Activated CD8-positive, alpha-beta memory T cell treated with anti-CD3 and anti-CD28 coated beads, Interleukin-2, amount 10 ng/mL, durations not matched to agents 7 days and 5 days (primary cell): ENCODE results near the gene PGAM2. TPM values are rescaled to one million over a fixed set of nuclear protein-coding genes. Genes with fewer than 3 reads are reported as not detected.

Experiments used
- ATAC-seq: fragments of 150-1000 bp; cut with Tn5 transposase; one replicate; pipeline ENCODE4 v1.10.0; 2021; ENCODE audit warnings: moderate library complexity
- CTCF ChIA-PET: fragments of 350-600 bp; sonication (Branson Sonifier 250); formaldehyde crosslinking; loops from one replicate; lab custom pipeline; 2021; ENCODE audit warnings: antibody characterized with exemption; lab: Charles Lee
- DNase-seq: peaks from one replicate; pipeline ENCODE4 v3.0.0-alpha.2; 2020
- H3K27ac Mint-ChIP-seq: one replicate; pipeline ENCODE4 v1.8.0; 2021; ENCODE audit warnings: mild to moderate bottlenecking, mixed read lengths
- H3K27me3 Mint-ChIP-seq: one replicate; pipeline ENCODE4 v1.8.0; 2021; ENCODE audit warnings: mixed read lengths
- H3K36me3 Mint-ChIP-seq: one replicate; pipeline ENCODE4 v1.8.0; 2021; ENCODE audit warnings: mild to moderate bottlenecking, mixed read lengths
- H3K4me1 Mint-ChIP-seq: one replicate; pipeline ENCODE4 v1.8.0; 2021; ENCODE audit warnings: mixed read lengths
- H3K4me3 Mint-ChIP-seq: one replicate; pipeline ENCODE4 v1.8.0; 2021; ENCODE audit warnings: mild to moderate bottlenecking, moderate library complexity, mixed read lengths
- H3K9me3 Mint-ChIP-seq: one replicate; pipeline ENCODE4 v1.8.0; 2022; ENCODE audit warnings: low read depth, mixed read lengths
- total RNA-seq, 2 experiments: library from RNA; stranded (reverse); gene quantifications; one replicate each; pipeline ENCODE4 v1.2.3, GENCODE V29; 2021

Gene PGAM2
- under 1 TPM in 1 of 2 experiments, not detected in 1; 0.58 TPM for total RNA-seq

DNA sequence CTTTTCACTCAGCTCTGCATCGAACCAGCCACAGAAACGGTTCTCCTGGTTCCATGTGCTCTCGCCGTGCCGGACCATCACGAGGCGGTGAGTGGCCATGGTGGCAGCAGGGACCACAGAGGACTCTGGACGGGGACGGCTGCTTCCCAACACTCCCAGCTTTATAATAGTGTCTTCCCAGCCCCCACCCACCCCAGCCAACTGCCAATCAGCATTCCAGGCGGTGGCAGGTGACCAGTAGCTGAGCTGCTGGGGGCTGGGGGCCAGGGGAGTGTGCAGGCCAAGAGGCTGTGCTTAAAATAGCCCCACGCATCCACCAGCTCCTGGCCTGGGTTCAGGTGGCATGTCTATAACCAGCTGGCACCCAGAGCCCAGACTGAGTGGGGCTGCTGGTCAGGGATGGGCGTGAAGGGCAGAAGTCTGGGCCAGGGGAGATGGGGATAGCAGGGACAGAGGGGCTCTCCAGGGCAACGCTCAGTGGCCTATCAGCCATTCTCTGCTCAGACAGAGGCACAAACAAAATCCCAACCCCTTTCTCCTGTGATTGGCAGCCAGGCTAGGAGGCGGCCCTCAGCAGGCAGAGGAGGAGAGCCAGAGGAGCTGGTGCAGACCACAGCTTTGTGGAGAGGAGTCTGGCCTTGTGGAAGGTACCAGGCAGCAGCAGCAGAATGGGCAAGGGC, at the start of gene PGAM2:
PGAM2 (minus strand) TSS at position 137 of the 680 bp plus-strand sequence; CDS start at position 99, 38 bp downstream.
- Mint-ChIP-seq H3K27me3 (no peaks in the 10 kb centered on the region), H3K9me3 (no peaks in the 10 kb centered on the region), H3K4me3 (no peak within 1 kb of the TSS), H3K27ac (no peak within 1 kb of the TSS), H3K36me3 (peaks cover 4% of the 10 kb centered on the region), H3K4me1 (peaks cover 10% of the 10 kb centered on the region)
- ATAC-seq (peak; percentile 26), DNase-seq (no peak)
- CTCF ChIA-PET = interaction anchor here (1.4 kb wide), 1 partner anchor 130 kb away, joined by 4 read pairs; no protein-coding TSS in a partner anchor

DNA sequence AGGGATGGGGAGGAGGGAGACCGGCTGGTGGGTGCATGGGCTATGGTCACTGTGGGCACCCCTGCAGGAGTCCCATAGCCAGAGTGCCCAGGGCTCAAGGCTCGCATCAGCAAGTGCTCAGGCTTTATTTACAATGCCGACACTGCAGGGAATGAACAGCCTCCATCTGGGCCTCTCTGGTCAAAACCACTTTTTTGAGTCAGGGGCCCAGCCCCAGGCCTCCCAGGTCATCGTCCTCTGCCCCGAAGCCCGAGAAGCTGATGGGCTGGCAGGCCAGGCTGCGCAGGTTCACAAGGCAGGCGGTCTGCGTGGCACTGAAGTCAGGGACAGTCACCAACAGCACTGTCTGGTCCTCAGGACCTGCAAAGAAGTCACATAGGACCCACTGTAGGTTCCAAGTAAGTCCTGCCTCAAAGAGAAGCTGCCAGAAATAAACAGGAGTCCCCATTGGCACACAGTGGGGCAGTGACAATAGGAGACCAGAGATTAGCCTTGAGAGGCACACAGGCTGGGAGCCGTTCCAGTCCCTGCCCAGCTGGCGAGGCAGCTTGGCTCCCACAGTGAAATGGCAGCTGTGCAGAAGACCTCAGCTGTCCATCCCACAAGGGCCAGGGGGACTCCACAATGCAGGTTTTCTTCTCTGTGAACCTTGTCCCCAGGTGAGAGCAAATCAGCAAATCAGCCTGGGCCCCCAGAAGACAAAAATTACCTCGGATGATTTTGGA, 49.4 kb upstream of the PGAM2 start:
- no peak for ATAC-seq
- H3K9me3 Mint-ChIP-seq = no peaks in the 10 kb centered on the region
- H3K27ac Mint-ChIP-seq = no peak overlapping the region
- no peak overlapping the region for H3K4me3 Mint-ChIP-seq
- H3K27me3 Mint-ChIP-seq = no peaks in the 10 kb centered on the region
- H3K4me1 Mint-ChIP-seq = peaks cover 8% of the 10 kb centered on the region
- CTCF ChIA-PET = interaction anchor here (1.5 kb wide), 1 partner anchor 82 kb away, joined by 4 read pairs; no protein-coding TSS in a partner anchor
- peaks cover 24% of the 10 kb centered on the region for H3K36me3 Mint-ChIP-seq
- no peak for DNase-seq

DNA sequence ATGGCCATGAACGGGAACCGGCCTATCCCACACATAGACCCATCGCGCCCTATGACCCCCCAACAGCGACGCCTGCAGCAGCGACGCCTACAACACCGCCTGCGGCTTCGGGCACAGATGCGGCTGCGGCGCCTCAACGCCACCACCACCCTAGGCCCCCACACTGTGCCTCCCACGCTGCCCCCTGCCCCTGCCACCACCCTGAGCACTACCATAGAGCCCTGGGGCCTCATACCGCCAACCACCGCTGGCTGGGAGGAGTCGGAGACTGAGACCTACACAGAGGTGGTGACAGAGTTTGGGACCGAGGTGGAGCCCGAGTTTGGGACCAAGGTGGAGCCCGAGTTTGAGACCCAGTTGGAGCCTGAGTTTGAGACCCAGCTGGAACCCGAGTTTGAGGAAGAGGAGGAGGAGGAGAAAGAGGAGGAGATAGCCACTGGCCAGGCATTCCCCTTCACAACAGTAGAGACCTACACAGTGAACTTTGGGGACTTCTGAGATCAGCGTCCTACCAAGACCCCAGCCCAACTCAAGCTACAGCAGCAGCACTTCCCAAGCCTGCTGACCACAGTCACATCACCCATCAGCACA, 48.5 kb upstream of the PGAM2 start:
- Mint-ChIP-seq H3K27me3 (no peaks in the 10 kb centered on the region), H3K4me1 (peaks cover 3% of the 10 kb centered on the region), H3K9me3 (no peaks in the 10 kb centered on the region), H3K36me3 (peaks cover 16% of the 10 kb centered on the region), H3K4me3 (no peak overlapping the region), H3K27ac (no peak overlapping the region)
- DNase-seq (no peak), ATAC-seq (no peak)
- CTCF ChIA-PET = no interaction called here

DNA sequence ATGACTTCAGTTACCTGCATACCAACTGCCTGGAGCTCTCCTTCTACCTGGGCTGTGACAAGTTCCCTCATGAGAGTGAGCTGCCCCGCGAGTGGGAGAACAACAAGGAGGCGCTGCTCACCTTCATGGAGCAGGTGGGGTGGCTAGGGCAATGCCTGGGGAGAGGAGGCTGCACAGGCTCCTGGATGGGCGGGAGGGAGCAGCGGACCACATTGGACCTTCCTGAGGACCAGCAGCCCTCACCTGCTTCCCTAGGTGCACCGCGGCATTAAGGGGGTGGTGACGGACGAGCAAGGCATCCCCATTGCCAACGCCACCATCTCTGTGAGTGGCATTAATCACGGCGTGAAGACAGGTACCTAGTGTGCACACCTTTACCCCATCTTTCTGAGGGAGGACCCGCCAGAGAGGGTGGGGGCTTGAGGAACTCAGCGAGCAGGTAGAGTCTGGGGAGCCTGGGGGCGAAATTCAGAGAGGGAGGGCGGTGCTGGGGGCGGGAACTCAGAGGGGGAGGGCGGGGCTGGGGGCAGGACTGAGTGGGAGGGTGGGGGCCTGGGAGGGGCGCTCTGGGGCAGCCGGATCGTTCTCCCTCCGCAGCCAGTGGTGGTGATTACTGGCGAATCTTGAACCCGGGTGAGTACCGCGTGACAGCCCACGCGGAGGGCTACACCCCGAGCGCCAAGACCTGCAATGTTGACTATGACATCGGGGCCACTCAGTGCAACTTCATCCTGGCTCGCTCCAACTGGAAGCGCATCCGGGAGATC, 47.8 kb upstream of the PGAM2 start:
- ATAC-seq (no peak), DNase-seq (no peak)
- H3K27ac Mint-ChIP-seq = no peak overlapping the region
- H3K36me3 Mint-ChIP-seq = peaks cover 12% of the 10 kb centered on the region
- H3K4me3 Mint-ChIP-seq = no peak overlapping the region
- H3K4me1 Mint-ChIP-seq = peaks cover 2% of the 10 kb centered on the region
- H3K27me3 Mint-ChIP-seq = no peaks in the 10 kb centered on the region
- CTCF ChIA-PET = no interaction called here
- H3K9me3 Mint-ChIP-seq = no peaks in the 10 kb centered on the region

DNA sequence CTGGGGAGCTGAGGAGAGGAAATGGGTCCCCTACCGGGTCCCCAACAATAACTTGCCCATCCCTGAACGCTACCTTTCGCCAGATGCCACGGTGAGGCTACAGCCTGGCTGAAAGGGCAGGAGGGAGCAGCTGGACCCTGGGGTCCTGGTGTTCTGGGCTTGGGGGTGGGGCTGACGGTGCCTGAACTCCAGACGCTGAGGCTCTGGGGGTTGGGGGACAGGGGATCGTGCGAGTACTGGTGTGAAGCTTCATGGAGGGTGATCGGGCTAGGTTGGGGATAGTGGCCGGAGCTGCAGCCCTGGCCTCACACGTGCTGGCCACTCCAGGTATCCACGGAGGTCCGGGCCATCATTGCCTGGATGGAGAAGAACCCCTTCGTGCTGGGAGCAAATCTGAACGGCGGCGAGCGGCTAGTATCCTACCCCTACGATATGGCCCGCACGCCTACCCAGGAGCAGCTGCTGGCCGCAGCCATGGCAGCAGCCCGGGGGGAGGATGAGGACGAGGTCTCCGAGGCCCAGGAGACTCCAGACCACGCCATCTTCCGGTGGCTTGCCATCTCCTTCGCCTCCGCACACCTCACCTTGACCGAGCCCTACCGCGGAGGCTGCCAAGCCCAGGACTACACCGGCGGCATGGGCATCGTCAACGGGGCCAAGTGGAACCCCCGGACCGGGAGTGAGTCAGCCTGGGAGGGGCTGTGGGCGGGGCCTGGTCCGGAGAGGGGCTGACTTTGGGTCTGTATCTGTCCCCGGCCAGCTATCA, 47.0 kb upstream of the PGAM2 start:
- Mint-ChIP-seq H3K9me3 (no peaks in the 10 kb centered on the region), H3K36me3 (peaks cover 8% of the 10 kb centered on the region), H3K27me3 (no peaks in the 10 kb centered on the region), H3K4me1 (no peaks in the 10 kb centered on the region), H3K27ac (no peak overlapping the region), H3K4me3 (no peak overlapping the region)
- CTCF ChIA-PET = no interaction called here
- DNase-seq (no peak), ATAC-seq (no peak)

DNA sequence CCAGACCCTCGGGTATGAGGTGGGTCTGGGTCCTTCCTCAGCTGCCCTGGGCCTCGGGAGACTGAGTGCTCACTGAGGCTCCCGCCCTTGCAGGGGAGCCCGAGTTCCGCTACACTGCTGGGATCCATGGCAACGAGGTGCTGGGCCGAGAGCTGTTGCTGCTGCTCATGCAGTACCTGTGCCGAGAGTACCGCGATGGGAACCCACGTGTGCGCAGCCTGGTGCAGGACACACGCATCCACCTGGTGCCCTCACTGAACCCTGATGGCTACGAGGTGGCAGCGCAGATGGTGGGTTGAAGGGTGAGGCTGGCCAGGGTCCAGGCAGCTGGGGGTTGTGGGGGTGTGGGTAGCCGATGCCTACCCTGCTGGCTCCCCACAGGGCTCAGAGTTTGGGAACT, 46.4 kb upstream of the PGAM2 start:
- H3K27me3 Mint-ChIP-seq = no peaks in the 10 kb centered on the region
- peaks cover 5% of the 10 kb centered on the region for H3K36me3 Mint-ChIP-seq
- no peak overlapping the region for H3K27ac Mint-ChIP-seq
- CTCF ChIA-PET = interaction anchor here (1.1 kb wide), 1 partner anchor 14 kb away, joined by 3 read pairs; no protein-coding TSS in a partner anchor
- DNase-seq (no peak), ATAC-seq (no peak)
- no peak overlapping the region for H3K4me3 Mint-ChIP-seq
- H3K4me1 Mint-ChIP-seq = no peaks in the 10 kb centered on the region
- no peaks in the 10 kb centered on the region for H3K9me3 Mint-ChIP-seq

DNA sequence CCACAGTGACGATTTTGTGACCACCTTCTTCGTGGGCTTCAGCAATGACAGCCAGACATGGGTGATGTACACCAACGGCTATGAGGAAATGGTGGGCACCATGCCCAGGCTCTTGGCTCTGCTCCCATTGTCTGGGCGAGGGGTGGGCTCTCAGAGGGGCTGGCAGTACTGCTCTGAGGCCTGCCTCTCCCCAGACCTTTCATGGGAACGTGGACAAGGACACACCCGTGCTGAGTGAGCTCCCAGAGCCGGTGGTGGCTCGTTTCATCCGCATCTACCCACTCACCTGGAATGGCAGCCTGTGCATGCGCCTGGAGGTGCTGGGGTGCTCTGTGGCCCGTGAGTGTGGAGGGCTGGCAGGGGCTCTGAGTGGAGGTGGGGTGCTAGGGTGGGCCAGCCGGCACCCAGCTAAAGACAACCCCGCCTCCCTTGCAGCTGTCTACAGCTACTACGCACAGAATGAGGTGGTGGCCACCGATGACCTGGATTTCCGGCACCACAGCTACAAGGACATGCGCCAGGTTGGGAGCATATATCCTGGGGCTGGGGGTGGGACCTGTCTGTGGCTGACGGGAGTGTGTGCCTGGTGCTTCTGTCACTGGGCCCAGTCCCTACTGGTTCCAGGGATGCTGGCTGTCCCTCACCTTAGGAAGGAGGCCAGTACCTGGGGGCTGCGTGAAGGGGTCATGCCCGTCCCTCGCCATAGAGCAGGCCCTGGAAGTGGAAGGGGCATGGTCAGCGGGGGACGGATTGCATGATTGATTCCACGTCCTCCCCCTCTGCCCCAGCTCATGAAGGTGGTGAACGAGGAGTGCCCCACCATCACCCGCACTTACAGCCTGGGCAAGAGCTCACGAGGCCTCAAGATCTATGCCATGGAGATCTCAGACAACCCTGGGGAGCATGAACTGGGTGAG, 45.6 kb upstream of the PGAM2 start:
- CTCF ChIA-PET = interaction anchor here (1.1 kb wide), 1 partner anchor 14 kb away, joined by 3 read pairs; no protein-coding TSS in a partner anchor
- H3K4me3 Mint-ChIP-seq = no peak overlapping the region
- H3K36me3 Mint-ChIP-seq = peaks cover 5% of the 10 kb centered on the region

DNA sequence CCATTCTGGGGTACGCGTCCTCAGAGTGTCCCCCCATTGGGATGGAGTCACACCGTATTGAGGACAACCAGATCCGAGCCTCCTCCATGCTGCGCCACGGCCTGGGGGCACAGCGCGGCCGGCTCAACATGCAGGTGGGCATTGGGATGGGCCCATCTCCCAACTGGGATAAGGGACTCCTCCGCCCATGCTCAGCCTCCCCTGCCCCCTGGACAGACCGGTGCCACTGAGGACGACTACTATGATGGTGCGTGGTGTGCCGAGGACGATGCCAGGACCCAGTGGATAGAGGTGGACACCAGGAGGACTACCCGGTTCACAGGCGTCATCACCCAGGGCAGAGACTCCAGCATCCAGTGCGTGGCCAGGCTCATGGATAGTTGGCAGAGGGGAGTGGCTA, 44.6 kb upstream of the PGAM2 start:
- peaks cover 5% of the 10 kb centered on the region for H3K36me3 Mint-ChIP-seq

More for the DNA sequence above, 45.6 kb upstream of the PGAM2 start:
- Mint-ChIP-seq H3K9me3 (no peaks in the 10 kb centered on the region), H3K27me3 (peaks cover under 1% of the 10 kb centered on the region), H3K4me1 (no peaks in the 10 kb centered on the region), H3K27ac (no peak overlapping the region)
- ATAC-seq (no peak), DNase-seq (no peak)

DNA sequence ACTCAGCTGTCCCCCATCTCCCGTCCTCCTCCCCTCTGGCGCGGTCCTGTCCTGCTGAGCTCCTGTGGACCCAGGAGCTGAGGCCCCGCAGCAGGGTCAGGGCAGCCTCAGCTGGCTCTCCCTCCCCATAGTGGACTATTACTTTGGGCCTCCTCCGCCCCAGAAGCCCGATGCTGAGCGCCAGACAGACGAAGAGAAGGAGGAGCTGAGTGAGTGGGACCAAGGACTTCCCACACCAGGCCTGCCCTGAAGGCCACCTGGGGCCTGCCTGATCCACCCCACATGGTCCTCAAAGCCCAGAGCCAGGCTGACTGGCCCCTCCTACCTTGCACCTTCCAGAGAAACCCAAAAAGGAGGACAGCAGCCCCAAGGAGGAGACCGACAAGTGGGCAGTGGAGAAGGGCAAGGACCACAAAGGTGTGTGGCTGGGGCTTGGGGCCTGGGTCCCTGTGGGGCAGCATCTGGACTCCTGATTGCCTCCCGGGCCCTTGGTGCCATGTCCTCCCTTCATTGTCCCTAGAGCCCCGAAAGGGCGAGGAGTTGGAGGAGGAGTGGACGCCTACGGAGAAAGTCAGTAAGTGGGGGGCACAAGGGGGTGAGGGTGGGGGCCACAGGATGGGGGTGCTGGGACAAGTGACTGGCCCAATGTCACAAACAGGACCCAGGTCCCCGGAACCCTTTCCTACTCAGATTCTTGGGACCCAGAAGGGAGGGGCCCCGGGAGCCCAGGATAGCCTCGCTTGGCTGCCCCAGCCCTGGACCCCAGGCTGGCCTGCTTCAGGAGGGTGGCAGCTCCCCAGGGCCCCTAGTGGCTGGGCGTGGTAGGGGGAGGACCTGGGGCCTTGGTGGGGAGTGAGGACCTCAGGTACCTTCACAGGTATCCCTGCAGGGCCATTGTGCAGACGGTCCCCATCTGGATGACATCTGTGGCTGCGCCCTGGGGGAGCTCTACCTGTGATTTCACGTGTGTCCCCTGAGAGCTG, 43.7 kb upstream of the PGAM2 start:
- CTCF ChIA-PET = interaction anchor here (0.8 kb wide), 1 partner anchor 10 kb away, joined by 3 read pairs; no protein-coding TSS in a partner anchor
- Mint-ChIP-seq H3K27ac (no peak overlapping the region), H3K4me1 (peaks cover 4% of the 10 kb centered on the region), H3K27me3 (peaks cover 13% of the 10 kb centered on the region), H3K9me3 (no peaks in the 10 kb centered on the region), H3K4me3 (no peak overlapping the region), H3K36me3 (peaks cover 5% of the 10 kb centered on the region)
- no peak for ATAC-seq
- no peak for DNase-seq

More for the DNA sequence above, 44.6 kb upstream of the PGAM2 start:
- ATAC-seq = no peak
- Mint-ChIP-seq H3K9me3 (no peaks in the 10 kb centered on the region), H3K4me1 (peaks cover 4% of the 10 kb centered on the region), H3K4me3 (no peak overlapping the region), H3K27me3 (peaks cover 10% of the 10 kb centered on the region), H3K27ac (no peak overlapping the region)
- CTCF ChIA-PET = interaction anchor here (0.8 kb wide), 1 partner anchor 11 kb away, joined by 3 read pairs; no protein-coding TSS in a partner anchor
- no peak for DNase-seq

DNA sequence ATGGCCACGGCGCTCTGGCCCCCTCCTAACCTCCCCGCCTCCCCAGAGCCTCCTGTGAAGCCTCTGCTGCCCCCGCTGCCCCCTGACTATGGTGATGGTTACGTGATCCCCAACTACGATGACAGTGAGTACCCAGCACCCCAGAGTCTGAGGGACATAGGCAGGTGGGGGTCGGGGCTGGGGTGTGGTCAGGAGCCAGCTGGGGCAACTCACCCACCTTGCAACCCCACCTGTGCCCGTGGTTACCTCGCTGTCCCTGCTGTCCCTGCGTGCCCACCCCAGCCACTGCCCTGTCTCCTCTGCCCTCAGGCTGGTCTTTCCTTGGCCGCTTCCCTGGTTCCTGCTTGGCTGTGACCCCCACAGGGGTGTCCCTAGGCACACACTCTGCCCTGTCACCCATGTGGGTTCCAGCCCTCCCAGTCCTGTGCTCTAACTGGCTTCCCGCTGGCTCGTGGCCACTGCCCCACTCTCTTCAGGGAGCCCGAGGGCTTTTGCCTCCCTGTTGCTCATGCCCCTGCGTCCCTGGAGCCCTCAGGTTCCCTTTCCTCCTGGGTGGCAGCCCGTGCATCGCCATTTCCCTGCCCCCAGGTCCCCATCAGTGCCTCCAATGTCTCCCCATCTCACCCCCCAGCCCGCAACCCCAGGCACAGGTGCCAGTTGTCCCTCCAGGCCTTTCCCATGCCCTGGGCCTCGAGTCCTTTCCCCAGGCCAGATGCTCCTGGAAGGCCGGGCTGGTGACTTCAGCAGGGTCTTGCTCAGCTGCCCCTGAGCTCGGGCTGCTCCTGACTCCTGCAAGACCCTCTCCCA, 42.8 kb upstream of the PGAM2 start:
- Mint-ChIP-seq H3K9me3 (no peaks in the 10 kb centered on the region), H3K27me3 (peaks cover 18% of the 10 kb centered on the region), H3K36me3 (no peaks in the 10 kb centered on the region), H3K4me1 (peaks cover 4% of the 10 kb centered on the region), H3K27ac (no peak overlapping the region), H3K4me3 (no peak overlapping the region)
- DNase-seq (no peak), ATAC-seq (no peak)
- CTCF ChIA-PET = interaction anchor here (1.1 kb wide), 1 partner anchor 10 kb away, joined by 3 read pairs; no protein-coding TSS in a partner anchor
